H9 (cell line): ENCODE results near the gene ERGIC3. TPM values are rescaled to one million over a fixed set of nuclear protein-coding genes. Genes with fewer than 3 reads are reported as not detected.

ENCODE experiments used
- DNase-seq: peaks from one replicate; pipeline ENCODE4 v3.0.0-alpha.2; 2017
- H2AFZ ChIP-seq: one replicate; pipeline ENCODE4 v1.6.1; 2013; ENCODE audit warnings: mild to moderate bottlenecking, low read length, control low read depth, moderate library complexity
- H2AK5ac ChIP-seq: 2 replicates; pipeline ENCODE4 v1.6.1; 2013; ENCODE audit warnings: low read length, control low read depth, mixed read lengths; ENCODE audit not compliant: insufficient read length
- H2BK120ac ChIP-seq: one replicate; pipeline ENCODE4 v1.6.1; 2013; ENCODE audit warnings: low read depth, mild to moderate bottlenecking, low read length, control low read depth, inconsistent platforms; ENCODE audit not compliant: poor library complexity, severe bottlenecking
- H2BK12ac ChIP-seq: 2 replicates; pipeline ENCODE4 v1.6.1; 2013; ENCODE audit warnings: low read length, control low read depth, mixed read lengths, low read depth; ENCODE audit not compliant: insufficient read length
- H2BK15ac ChIP-seq: 2 replicates; pipeline ENCODE4 v1.6.1; 2013; ENCODE audit warnings: low read depth, low read length, control low read depth
- H2BK20ac ChIP-seq: one replicate; pipeline ENCODE4 v1.6.1; 2013; ENCODE audit warnings: low read depth, mild to moderate bottlenecking, low read length, control low read depth, inconsistent platforms; ENCODE audit not compliant: poor library complexity, severe bottlenecking
- H2BK5ac ChIP-seq: 2 replicates; pipeline ENCODE4 v1.6.1; 2013; ENCODE audit warnings: low read length, control low read depth, mixed read lengths; ENCODE audit not compliant: insufficient read length
- H3K14ac ChIP-seq: 2 replicates; pipeline ENCODE4 v1.6.1; 2013; ENCODE audit warnings: low read length, control low read depth; ENCODE audit not compliant: insufficient read depth
- H3K18ac ChIP-seq: 2 replicates; pipeline ENCODE4 v1.6.1; 2013; ENCODE audit warnings: low read depth, mild to moderate bottlenecking, mixed read lengths, low read length, control low read depth; ENCODE audit not compliant: insufficient read length
- H3K23ac ChIP-seq: 2 replicates; pipeline ENCODE4 v1.6.1; 2013; ENCODE audit warnings: low read length, control low read depth, mixed read lengths, low read depth; ENCODE audit not compliant: insufficient read length
- H3K23me2 ChIP-seq: 2 replicates; pipeline ENCODE4 v1.6.1; 2013; ENCODE audit warnings: low read depth, mild to moderate bottlenecking, mixed read lengths, low read length, control low read depth; ENCODE audit not compliant: insufficient read length, poor library complexity, severe bottlenecking
- H3K27ac ChIP-seq: 2 replicates; pipeline ENCODE4 v1.5.1; 2013; ENCODE audit warnings: low read length, control low read depth, mixed read lengths, low read depth; ENCODE audit not compliant: insufficient read length
- H3K27me3 ChIP-seq: 2 replicates; pipeline ENCODE4 v1.6.1; 2013; ENCODE audit warnings: low read length, control low read depth, inconsistent platforms; ENCODE audit not compliant: insufficient read depth
- H3K4ac ChIP-seq: 2 replicates; pipeline ENCODE4 v1.6.1; 2013; ENCODE audit warnings: low read depth, mild to moderate bottlenecking, control low read depth, inconsistent platforms, low read length, moderate library complexity
- H3K4me1 ChIP-seq: 2 replicates; pipeline ENCODE4 v1.6.1; 2013; ENCODE audit warnings: low read length, control low read depth, inconsistent platforms; ENCODE audit not compliant: insufficient read depth
- H3K4me2 ChIP-seq: 2 replicates; pipeline ENCODE4 v1.6.1; 2013; ENCODE audit warnings: low read length, control low read depth, mixed read lengths; ENCODE audit not compliant: insufficient read length, insufficient read depth
- H3K56ac ChIP-seq: 2 replicates; pipeline ENCODE4 v1.6.1; 2013; ENCODE audit warnings: low read depth, mild to moderate bottlenecking, mixed read lengths, low read length, control low read depth; ENCODE audit not compliant: insufficient read length
- H3K79me1 ChIP-seq: 2 replicates; pipeline ENCODE4 v1.6.1; 2013; ENCODE audit warnings: low read depth, mild to moderate bottlenecking, moderate library complexity, low read length, control low read depth, inconsistent platforms; ENCODE audit not compliant: insufficient read depth, poor library complexity, severe bottlenecking
- H3K79me2 ChIP-seq: 2 replicates; pipeline ENCODE4 v1.6.1; 2013; ENCODE audit warnings: low read length, control low read depth, inconsistent platforms; ENCODE audit not compliant: insufficient read depth
- H3K9ac ChIP-seq: 2 replicates; pipeline ENCODE4 v1.6.1; 2013; ENCODE audit warnings: low read length, control low read depth, mixed read lengths; ENCODE audit not compliant: insufficient read length; ENCODE audit errors: extremely low read depth
- H3K9me3 ChIP-seq: one replicate; pipeline ENCODE4 v1.6.1; 2013; ENCODE audit warnings: low read depth, low read length, inconsistent platforms; ENCODE audit not compliant: control insufficient read depth
- H3T11ph ChIP-seq: one replicate; pipeline ENCODE4 v1.6.1; 2013; ENCODE audit warnings: mild to moderate bottlenecking, low read length, control low read depth, inconsistent platforms
- H4K20me1 ChIP-seq: one replicate; pipeline ENCODE4 v1.6.1; 2013; ENCODE audit not compliant: control insufficient read depth, insufficient read length, insufficient read depth
- H4K5ac ChIP-seq: 2 replicates; pipeline ENCODE4 v1.6.1; 2013; ENCODE audit warnings: low read depth, mild to moderate bottlenecking, mixed read lengths, low read length, control low read depth; ENCODE audit not compliant: insufficient read length
- H4K8ac ChIP-seq: replicated peaks from 2 replicates; pipeline ENCODE4 v1.6.1; 2013; ENCODE audit warnings: low read length, control low read depth, mixed read lengths, low read depth; ENCODE audit not compliant: insufficient read length
- H4K91ac ChIP-seq: 2 replicates; pipeline ENCODE4 v1.6.1; 2013; ENCODE audit warnings: low read depth, mild to moderate bottlenecking, moderate library complexity, mixed read lengths, low read length, control low read depth; ENCODE audit not compliant: insufficient read length
- H3K27ac Mint-ChIP-seq, 3 experiments: 2 replicates in 2 of 3; 3 replicates in 1 of 3; pipeline ENCODE4 v1.8.0; 2020 to 2021; ENCODE audit warnings: mixed read lengths in 3 of 3, mild to moderate bottlenecking in 1 of 3, moderate library complexity in 1 of 3
- H3K27me3 Mint-ChIP-seq: 2 replicates; pipeline ENCODE4 v1.8.0; 2021; ENCODE audit warnings: low read depth, mild to moderate bottlenecking, moderate library complexity, mixed read lengths
- H3K36me3 Mint-ChIP-seq, 3 experiments: 2 replicates in 2 of 3; 3 replicates in 1 of 3; pipeline ENCODE4 v1.8.0; 2020 to 2021; ENCODE audit warnings: low read depth in 3 of 3, mixed read lengths in 3 of 3; ENCODE audit not compliant: insufficient read depth in 1 of 3
- H3K4me1 Mint-ChIP-seq, 2 experiments: 2 replicates each; pipeline ENCODE4 v1.8.0; 2020; ENCODE audit warnings: mixed read lengths in 2 of 2
- H3K4me3 Mint-ChIP-seq, 2 experiments: 2 replicates in 1 of 2; 3 replicates in 1 of 2; pipeline ENCODE4 v1.8.0; 2020 to 2021; ENCODE audit warnings: mild to moderate bottlenecking in 2 of 2, mixed read lengths in 2 of 2, moderate library complexity in 1 of 2
- H3K9me3 Mint-ChIP-seq, 2 experiments: 2 replicates in 1 of 2; 3 replicates in 1 of 2; pipeline ENCODE4 v1.8.0; 2020; ENCODE audit warnings: mild to moderate bottlenecking in 2 of 2, mixed read lengths in 2 of 2, moderate library complexity in 1 of 2
- CTCF ChIP-seq: fragments of 200-600 bp; sonication (generic); conservative IDR thresholded peaks from 3 replicates; pipeline ENCODE4 v1.8.0; 2021; ENCODE audit warnings: antibody characterized with exemption, mild to moderate bottlenecking
- WGBS: extraction: QIAGEN DNeasy Blood & Tissue Kit; methylation state at CpG from one replicate; pipeline ENCODE4 v1.1.7; 2013; ENCODE audit warnings: missing lambda C conversion rate, low lambda C conversion rate, mixed read lengths; ENCODE audit not compliant: insufficient read length; ENCODE audit errors: extremely low coverage; 5-methylcytosine and 5-hydroxymethylcytosine counted together
- total RNA-seq: library from RNA; stranded (reverse); gene quantifications from 2 replicates; pipeline ENCODE4 v1.2.1, GENCODE V29; 2021

Gene ERGIC3
- total RNA-seq, 1 experiment from 2014 or later: 188 TPM

- H3K14ac ChIP-seq: no peak overlapping the region; the same call in 1 of the 2 replicates
- no peaks in the 10 kb centered on the region for H4K20me1 ChIP-seq
- TF ChIP-seq CTCF: no peak
- H3K23me2 ChIP-seq: no peaks in the 10 kb centered on the region
- H4K8ac ChIP-seq: no peak overlapping the region
- H3K56ac ChIP-seq: no peak overlapping the region
- H2AFZ ChIP-seq: no peak overlapping the region
- Mint-ChIP-seq H3K9me3 (no peaks in the 10 kb centered on the region), H3K27me3 (no peaks in the 10 kb centered on the region), H3K4me3 (no peak overlapping the region), H3K27ac (no peak overlapping the region; a peak in 1 of 7 replicates), H3K4me1 (no peaks in the 10 kb centered on the region), H3K36me3 (peaks cover 34 to 87% (median 86%) of the 10 kb centered on the region in 3 experiments)
- no peaks in the 10 kb centered on the region for H3K79me1 ChIP-seq
- no peak overlapping the region for H3K4me2 ChIP-seq
- DNase-seq: no peak
- no peak overlapping the region for H3K27ac ChIP-seq
- no peak overlapping the region for H3K9ac ChIP-seq
- H3K18ac ChIP-seq: no peak overlapping the region
- no peak overlapping the region for H3K23ac ChIP-seq
- no peak overlapping the region for H2BK15ac ChIP-seq
- H3K79me2 ChIP-seq: no peaks in the 10 kb centered on the region
- no peak overlapping the region for H2BK120ac ChIP-seq
- H3T11ph ChIP-seq: no peak overlapping the region
- H4K91ac ChIP-seq: no peak overlapping the region
- no peaks in the 10 kb centered on the region for H3K4me1 ChIP-seq
- no peak overlapping the region for H4K5ac ChIP-seq
- no peak overlapping the region for H2BK20ac ChIP-seq
- no CpG with 5 or more reads among the region's 5 CpGs for WGBS
- no peaks in the 10 kb centered on the region for H3K9me3 ChIP-seq
- no peak overlapping the region for H2BK12ac ChIP-seq
- no peak overlapping the region for H2BK5ac ChIP-seq
- no peaks in the 10 kb centered on the region for H3K27me3 ChIP-seq
- no peak overlapping the region for H3K4ac ChIP-seq
- no peak overlapping the region for H2AK5ac ChIP-seq
Measured at GRCh38 chr20:35497320-35497719, 44.6 kb upstream of the ERGIC3 start.
